CD4-positive, alpha-beta T cell treated with Interleukin-10 for 1 hour (primary cell): ENCODE results near the gene ZSCAN21.

Experiments
- DNase-seq: peaks from one replicate; pipeline ENCODE4 v3.0.0-alpha.2; 2020

The ZSCAN21 gene

GRCh38 chr7:100101016-100101862, 51.7 kb downstream of the ZSCAN21 start, which contains the start of the genes AP4M1 and MCM7:
AP4M1 (plus strand) TSS chr7:100101643; CDS start chr7:100101715, 72 bp downstream.
MCM7 (minus strand) TSS chr7:100101397; CDS start chr7:100101294, 103 bp downstream.
- peak; percentile 97 for DNase-seq

- DNase-seq = no peak
These were observed 53.6 kb downstream of the ZSCAN21 start for GRCh38 chr7:100102950-100103840.

- no peak for DNase-seq
These were observed 56.0 kb downstream of the ZSCAN21 start for GRCh38 chr7:100105534-100105933.

- no peak for DNase-seq
These were observed 57.1 kb downstream of the ZSCAN21 start for GRCh38 chr7:100106633-100107032.

GRCh38 chr7:100107125-100107737, 57.7 kb downstream of the ZSCAN21 start:
- no peak for DNase-seq

GRCh38 chr7:100107890-100108289, 58.3 kb downstream of the ZSCAN21 start:
- DNase-seq = no peak

GRCh38 chr7:100109521-100110163, 60.1 kb downstream of the ZSCAN21 start:
- no peak for DNase-seq

- no peak for DNase-seq
These were observed 61.6 kb downstream of the ZSCAN21 start for GRCh38 chr7:100111156-100111555.

GRCh38 chr7:100111914-100112313, 62.3 kb downstream of the ZSCAN21 start:
- DNase-seq = no peak
